A204.1 (cell line): ENCODE results near the gene AKAP6.
"Not testable (repeated sequence)": the region's sequence is repeated elsewhere in the genome, so short reads cannot be mapped to it uniquely, and the experiment has no call there.

Source experiments
- FAIRE-seq: peaks from 2 replicates; lab custom pipeline; 2012; peaks lifted over from hg19 to GRCh38; lab: Jason Lieb, UNC

Gene AKAP6

DNA sequence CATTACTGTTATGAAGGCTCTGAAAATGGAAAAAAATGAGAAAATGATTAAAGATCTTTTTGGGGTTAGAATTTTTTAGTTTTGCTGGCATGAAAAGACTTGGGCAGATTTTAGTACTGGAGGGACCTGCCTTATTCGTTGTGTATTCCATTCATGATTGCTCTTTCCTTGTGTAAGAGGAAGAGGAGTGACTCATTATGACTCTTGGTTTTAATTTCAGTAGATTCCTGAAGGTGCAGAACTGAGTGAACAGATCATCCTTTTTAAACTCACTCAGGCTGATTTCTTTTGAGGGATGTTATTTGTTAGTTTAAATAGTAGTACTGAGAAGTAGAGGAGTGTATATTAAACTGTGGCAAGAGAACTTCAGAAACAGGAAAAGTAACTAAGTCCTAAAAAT is 41.6 kb downstream of the AKAP6 start:
- FAIRE-seq: no peak

DNA sequence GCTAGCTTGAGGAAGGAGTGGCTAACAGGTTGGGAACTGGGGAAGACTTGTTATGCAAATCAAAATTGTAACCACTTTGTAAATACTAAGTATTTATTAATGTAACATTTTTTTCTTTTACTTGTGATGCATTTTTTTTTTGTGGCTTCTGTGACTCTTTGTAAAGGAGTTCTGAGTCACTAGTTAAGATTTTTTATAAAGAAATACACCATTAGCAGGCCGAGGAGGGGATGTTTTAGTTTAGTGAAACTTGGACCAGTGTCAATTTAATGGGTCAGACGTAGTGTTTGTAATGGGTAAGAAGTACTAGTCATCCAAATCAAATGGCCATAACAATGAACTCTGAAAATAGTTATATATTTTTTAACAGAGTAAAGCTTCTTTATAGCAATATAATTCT is 43.1 kb downstream of the AKAP6 start:
- FAIRE-seq: no peak

DNA sequence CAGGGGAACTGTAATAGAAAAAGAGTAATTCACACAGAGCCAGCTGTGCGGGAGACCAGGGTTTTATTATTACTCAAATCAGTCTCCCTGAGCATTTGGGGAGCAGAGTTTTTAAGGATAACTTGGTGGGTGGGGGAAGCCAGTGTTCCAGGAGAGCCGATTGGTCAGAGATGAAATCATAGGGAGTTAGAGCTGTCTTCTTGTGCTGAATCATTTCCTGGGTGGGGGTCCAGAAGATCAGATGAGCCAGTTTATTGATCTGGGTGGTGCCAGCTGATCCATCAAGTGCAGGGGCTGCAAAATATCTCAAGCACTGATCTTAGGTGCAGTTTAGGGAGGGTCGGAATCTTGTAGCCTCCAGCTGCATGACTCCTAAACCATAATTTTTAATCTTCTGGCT is 44.1 kb downstream of the AKAP6 start:
- FAIRE-seq: not testable (repeated sequence)

DNA sequence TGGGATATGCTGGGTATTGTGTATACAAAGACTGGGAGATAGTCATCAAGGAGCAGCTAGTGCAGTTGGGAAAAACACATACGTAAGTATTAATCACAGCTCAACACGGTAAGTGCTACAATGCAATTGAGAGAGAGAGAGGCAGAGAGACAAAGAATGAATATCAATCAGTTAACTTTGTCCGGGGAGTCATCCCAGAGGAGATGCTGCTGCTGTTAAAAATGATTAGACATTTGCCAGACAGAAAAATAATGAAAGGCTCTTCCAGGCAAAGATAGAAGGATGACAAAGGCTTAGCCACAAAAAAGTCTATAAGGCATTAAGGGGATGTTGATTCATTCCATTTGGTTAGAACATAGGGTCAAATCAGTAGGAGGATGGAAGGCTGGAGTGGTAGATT is 45.1 kb downstream of the AKAP6 start:
- FAIRE-seq: no peak

DNA sequence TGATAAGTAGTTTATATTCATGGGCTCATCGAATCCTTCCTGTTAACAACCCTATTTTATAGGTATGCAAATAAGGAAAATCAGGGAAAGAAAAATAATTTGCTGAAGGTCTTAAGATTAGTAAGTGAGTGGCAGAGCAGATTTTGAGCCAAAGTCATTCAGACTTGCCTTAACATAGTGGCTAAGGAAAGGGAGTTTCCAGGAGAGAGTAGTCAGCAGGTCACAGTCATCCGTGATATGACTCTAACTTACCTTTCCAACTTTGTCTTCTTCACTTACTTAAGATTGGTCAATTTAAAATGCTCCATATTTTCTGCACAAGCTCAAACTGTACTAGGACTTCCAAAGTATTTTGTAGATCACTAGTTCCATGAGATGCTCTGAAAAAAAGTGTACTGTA is 46.6 kb downstream of the AKAP6 start:
- FAIRE-seq: no peak

DNA sequence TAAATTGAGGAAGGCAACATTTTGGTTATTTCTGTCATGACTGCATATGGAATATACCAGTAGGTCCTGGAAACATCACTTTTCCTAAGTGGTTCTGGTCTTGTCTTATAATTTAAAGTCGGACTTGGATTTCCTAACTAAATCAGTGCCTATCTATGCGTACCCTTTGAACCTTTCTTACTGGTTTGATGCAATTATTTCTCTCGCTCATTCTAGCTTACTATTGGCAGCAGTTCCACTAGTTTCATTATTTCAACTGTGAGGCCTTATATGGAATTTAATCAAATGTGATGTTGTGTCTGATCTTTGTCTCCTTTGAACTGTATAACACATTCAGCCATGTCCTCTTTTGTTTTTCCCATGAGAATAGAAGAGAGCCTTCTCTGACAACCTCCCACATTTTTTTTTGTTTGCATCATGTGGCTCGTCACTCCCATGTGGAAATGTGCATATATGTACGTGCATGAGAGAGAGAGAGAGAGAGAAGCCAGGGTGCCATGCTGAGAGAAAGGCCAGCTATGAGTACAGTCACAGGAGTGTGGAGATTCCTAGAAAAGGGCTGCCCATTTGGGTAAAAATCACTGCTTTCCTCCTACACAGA is 48.0 kb downstream of the AKAP6 start:
- no peak for FAIRE-seq

DNA sequence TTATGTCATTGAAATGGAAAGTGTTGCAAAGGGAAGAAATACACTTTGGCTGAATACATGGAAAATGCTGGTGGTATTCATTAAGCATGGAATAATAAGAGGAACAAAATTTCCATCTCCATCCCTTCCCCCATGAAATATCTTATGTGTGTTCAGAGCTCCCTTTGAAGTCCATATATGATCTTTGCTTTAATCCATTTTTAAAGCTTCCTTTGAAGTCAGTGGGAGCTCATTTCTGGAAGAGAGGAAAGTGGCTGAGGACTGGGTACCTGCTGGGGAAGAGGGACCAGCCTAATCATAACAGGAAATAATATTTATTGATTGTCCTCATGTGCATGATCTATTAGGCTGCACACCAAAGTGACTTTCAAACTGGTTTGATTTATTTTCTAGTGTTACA is 49.2 kb downstream of the AKAP6 start:
- no peak for FAIRE-seq

DNA sequence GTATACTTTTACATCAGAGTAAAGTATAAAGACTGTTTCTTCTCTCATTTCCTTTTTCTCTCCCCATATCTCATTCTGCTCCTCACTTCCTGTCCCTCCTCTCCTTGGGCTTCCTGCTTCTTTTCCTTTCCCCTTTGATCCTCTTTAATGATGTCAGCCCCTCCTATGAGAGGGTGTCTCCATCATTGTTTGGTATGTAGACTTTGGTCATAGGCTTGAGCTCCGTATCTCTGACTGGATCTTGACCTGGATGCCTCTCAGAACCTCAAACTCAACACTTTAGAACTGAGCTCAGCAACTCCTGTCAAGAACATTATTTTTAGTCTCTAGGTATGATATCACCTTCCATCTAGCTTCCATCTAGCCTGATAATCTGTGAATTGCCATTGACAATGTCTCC is 50.3 kb downstream of the AKAP6 start:
- no peak for FAIRE-seq

DNA sequence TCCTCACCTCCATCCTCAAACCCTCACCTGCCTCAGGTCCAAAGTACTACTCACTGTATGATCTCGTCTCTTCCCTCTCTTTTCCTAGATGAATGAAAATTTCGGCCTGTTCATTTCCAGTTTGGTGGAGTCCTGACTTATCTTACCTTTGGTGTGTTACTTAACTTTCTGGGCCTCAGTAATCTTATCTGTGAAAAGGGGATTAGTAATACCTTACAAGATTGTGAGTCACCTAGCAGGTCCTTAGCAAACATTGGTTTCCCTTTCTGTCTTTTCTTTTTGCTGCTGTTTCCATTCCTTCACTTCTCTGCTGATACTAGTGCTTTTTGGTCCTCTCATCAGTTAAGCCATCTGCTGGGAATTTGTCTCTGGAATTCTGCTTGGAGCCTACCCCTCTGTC is 52.8 kb downstream of the AKAP6 start:
- FAIRE-seq: no peak

DNA sequence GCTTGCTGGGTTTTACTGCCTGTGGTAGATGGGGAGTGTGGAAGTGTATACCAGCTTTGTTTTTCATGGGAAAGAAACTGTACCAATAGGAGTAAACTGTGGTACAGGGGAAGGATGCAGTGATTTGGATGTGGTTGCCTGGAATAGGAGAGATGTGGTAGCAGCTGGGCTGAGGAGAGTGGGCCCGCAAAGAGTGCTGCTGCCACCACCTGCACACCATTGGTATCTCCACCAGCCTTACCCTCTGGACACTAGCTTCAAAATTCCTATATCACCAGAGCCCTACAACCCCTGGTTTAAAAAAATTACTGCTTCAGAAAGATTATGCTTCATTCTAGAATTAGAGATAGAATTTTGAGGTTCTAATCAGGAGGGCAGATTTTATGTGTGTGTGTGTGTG is 53.6 kb downstream of the AKAP6 start:
- FAIRE-seq: no peak

DNA sequence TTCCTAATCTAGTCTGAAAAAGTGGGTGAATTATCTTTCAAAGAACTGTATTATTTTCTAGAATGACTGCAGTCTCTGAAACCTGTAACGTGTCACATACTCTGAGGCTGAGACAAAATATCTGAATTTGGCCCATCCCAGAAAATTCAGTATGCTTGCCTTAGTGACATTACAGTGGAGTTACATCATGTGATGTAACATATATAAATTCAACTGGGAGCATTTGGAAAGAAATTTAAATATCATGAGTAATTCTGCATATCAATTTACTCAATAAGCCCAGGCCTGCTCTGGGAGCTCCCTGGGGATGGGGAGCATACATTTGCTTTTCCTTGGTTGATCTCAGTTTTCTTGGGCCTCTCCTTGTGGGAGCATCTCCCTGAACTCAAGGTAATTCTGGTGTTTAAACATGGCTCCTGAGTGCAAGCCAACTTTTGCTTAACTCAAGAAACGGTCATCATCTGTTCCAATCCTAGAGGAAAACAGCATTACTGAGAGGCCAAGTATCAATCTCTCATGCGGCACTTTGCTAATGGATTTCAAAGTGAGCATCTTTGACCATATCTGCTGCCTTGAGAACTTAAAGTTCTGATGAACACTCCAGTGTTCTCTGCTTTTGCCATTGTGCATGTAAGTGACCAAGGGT is 54.4 kb downstream of the AKAP6 start:
- no peak for FAIRE-seq

DNA sequence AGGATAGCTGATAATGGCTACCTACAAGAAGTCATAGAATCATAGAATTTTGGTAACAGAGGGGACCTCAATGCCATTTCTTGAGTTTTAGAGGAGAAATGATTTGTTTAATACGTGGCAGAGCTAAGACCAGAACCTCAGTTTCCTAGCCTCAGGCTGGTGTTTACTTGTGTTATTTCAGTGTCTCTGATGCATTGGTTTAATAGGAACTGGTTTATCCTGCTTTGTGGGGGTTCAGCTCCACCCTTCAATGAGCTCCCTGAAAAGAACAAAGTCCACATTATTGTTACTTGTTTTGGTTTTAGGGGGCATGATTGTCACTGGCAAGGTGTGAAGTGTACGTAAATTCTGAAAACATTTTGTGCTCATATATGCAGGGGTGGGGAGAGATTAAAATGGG is 55.4 kb downstream of the AKAP6 start:
- FAIRE-seq: no peak

DNA sequence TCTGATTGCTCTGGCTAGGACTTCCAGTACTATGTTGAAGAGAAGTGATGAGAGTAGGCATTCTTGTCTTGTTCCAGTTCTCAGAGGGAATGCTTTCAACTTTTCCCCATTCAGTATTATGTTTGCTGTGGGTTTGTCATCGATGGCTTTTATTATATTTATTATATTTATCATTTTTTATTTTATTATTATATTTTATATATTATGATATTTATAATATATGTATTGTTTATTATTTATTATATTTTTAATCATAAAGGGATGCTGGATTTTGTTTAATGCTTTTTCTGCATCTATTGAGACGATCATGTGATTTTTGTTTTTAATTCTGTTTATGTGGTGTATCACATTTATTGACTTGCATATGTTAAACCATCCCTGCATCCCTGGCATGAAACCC is 58.2 kb downstream of the AKAP6 start:
- FAIRE-seq: peak; percentile 14

DNA sequence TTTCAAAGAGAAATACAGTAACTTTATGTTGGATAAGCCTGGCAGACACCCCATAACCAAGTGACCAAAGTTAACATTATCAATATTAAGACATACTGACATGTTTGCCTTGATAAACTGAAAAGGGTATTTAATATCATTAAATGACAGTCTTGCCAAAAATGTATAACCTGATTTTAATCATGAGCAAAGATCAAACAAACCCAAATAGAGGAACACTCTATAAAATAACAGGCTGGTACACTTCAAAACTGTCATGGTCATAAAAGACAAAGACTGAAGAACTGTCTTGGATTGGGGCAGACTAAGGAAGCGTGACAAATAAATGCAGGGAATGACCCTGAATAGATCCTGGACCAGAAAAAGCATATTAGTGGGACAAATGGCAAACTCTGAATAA is 64.0 kb downstream of the AKAP6 start:
- FAIRE-seq: no peak

DNA sequence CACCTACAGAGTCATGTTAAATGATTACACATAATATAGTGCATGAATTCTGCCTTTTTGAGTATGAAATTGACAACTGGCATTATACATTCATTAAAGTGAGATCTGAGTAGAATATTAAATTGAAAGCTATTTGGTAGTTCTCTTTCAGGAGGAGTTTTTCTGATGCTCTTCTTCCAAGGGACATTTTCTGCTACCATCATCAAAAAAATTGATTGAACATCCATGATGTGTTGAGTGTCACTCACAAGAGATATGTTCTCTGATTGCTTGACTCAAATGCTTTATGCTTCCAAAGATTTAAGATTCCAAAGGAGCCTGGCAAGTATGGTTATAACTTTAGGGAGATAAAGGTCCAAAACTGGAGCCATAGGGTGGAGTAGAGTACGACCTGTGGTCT is 64.9 kb downstream of the AKAP6 start:
- FAIRE-seq: no peak

DNA sequence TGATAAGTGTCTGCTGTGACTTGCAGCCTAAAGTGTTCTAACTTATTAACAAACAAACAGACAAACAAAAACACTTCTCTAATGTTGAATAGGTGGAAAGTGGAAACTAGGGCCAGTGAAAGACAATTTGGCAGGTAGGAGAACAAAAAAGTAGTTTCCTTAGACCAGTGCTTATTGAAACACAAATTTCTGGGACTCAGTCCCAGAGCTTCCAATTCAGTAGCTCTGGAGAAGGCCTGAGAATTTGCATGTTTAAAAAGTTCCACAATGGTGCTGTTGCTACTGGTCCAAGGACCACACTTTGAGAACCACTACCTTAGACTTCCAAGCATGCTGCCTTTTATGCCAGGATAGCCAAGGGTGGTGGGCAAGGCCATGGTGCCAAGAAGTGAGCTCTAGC is 67.8 kb downstream of the AKAP6 start:
- no peak for FAIRE-seq

DNA sequence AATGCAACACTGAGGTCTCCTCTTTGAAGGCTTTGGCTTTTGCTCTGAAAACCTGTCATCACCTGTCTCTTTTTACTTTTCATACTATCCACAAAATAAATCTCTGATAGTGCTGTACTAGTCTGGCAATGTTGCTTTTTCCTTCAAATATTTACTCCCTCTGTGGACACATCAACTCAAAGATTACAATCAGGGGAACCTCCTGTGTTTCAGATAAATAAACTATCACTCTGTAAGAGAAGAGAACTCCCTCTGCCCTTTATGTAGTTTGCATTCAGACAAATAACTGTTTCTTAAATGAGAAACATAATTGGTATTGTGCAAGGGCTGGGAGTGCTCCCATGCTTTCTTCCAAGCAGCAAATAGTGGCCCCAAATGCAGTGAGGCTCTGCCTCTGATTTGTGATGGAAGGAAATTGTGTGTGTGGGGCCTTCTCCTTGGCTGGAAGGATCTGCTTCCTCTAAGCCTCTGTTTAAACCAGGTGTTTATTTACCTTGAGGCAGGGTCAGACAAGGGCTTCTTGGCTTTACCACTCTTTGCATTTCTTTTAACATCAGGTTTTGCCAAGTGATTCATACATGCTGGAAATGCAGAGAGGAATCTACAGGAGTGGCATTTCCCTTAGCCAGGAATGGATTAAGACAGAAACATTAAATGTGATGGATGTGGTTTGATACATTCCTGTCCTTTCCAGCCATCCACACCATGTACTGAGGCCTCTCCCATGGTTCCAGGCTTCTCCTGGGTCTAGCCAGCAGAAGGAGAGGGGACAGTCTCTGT is 69.0 kb downstream of the AKAP6 start:
- no peak for FAIRE-seq

DNA sequence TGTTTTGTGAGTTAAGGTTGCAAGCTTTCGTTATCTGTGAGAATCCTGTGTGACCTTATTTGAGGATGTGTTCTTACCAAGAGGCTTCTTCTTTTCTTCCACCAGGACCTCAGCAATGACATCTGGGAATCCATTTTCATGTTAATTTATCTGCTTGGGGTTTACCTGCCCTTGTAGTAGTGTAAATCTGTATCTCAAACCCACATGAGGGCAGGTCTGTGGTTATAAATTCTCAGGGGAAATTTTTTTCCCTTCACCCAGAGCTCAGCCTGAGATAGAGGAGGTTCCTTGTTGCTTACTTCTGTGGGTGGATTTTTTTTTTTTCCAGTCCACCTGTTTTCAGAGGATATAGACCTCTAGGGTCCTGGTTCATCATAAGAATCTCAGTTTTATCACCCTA is 70.8 kb downstream of the AKAP6 start:
- no peak for FAIRE-seq

DNA sequence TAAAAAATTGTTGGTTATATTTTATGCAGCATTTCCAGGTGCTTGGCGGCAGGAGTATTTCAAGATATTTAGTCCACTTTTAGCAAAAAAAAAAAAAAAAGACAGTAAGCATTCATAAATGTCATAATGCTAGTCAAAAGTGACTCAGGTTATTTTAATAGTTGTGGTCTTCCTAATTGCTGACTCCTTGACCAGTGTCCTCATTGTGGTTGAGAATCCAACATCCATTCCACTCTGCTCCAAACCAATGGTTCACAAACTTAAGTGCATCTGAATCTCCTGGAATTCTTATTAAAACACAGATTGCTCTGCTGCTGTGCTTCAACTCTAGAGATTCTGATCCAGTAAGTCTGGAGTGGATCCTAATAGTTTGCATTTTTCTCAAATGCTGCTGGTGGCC is 71.4 kb downstream of the AKAP6 start:
- FAIRE-seq: no peak

DNA sequence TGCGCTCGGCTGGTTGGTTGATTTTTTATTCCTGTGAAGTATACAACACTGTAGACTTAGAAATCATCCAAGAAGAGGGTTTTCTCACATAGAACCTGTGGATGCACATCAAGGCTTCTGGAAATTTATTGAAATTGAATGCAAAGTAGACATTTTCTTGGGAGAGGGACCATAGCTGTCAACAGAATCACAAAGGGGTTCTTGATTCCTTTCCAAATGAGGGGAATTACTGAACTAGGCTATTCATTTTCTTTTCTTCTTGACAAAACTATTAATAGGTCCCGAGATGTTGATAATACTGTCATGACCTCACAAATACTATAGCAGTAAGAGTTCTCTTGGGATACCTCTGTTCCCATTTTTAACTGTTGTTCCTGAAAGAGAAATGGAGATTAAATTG is 73.9 kb downstream of the AKAP6 start:
- FAIRE-seq: no peak

DNA sequence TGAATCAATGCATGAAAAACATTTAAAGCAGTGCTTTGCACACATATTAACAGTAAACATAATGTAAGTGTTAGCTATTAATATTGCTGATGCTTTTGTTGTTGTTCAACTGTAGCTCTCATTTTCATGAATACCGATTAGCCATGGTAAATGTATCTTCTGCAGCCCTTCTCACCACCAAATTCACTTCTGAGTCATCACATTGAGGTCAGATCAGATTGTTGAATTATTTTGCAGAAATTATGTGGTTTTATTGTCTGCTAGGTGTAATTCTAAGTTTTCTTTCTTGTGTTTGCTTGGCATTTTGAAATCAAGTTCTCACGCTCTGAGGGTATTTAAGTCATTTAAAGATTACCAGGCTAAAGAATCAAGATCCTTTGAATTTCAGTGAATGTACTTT is 74.6 kb downstream of the AKAP6 start:
- no peak for FAIRE-seq

DNA sequence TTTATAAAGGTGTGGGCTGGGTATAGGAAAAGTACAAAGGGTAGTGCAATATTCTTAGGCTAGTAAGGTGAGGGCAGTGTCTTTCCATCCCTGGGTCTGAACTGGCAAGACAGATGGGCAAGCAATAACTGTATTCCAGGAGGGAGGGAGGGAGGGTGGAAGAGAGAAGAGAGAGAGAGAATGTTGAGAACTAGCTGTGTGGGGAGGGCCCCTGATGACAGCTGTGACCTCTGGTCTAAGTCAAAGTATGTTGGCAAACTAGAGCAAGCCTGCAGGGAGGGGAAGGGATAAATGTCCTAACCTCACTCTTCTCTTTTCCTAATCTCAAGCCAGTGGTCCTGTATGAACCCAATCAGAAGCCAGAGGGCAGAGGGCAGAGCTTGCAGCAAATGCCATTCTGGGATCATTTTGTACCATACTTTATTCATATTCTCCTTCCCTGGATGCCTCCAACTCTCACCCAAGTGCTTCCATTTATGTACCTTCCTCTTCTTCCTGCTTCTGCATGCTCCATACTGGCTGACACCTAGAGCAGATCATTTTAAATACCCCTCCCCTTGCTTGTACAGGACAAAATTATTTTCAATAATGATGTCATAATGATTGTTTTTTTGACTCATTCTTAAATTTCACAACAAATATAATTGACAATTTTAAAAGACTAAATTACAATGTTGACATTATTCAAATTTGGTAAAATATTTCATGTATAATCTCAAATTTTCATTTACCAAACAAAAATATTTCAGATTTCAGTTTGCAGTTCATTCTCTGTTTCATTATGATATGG is 75.9 kb downstream of the AKAP6 start:
- no peak for FAIRE-seq

DNA sequence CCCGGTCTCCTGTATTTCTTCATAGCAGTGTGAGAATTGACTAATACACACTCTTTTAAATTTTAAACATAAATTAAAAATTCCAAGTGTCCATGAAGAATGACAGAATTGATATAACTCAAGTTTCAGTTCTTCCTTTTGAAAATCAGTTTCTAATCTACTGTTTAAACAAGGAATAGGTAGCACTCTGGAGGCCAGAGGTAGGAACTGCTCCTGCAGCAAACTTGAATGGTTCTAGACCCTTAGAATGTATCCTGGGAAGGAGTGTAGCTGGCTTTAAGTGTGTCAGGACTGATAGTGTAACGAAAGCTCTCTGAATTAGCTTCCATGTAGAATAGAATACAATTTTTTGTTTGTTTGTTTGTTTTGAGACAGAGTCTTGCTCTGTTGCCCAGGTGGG is 76.8 kb downstream of the AKAP6 start:
- FAIRE-seq: no peak
